CD4-positive, alpha-beta T cell treated with Interleukin-2 at 100 ng/mL for 4 hours (primary cell): ENCODE measurements around the gene SPEF1.

Experiments used
- DNase-seq: peaks from one replicate; pipeline ENCODE4 v3.0.0-alpha.2; 2020; ENCODE audit warnings: low spot score

SPEF1 gene

DNA sequence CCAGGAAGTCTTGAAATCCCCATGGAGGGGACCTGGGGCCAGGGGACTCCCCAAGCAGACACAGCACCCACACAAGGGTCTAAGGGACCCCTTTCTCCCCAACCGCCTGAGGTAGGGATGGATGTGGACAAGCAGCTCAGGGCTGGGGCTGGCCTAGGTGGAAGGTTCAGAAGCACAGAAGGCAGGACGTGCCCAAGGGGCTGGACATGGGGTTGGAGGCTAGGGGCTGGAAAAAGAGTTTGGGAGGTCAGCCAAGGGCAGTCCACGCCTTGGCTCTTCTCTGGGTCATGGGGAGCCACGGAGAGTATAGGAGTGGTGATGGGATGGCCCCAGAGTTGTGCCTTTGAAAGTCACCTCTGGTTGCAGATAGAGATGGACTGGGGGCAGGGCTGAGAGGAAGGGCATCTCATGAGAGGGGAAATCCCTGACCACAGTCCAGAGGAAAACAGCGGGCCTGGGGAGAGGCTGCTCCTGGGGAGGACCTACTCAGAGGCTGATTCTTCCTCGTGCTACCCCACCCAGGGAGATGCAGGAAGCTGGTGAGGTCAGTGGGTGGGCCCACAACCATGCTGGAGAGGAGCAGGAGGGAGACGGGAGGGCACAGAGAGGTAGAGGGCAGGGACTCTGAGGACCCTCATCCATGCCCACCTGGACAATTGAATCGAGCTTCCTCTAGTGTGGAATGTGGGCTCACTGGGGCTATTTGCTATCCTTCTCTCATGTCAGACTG lies 51.3 kb downstream of the SPEF1 start:
- DNase-seq = no peak

GRCh38 chr20:3729378-3729777 lies 51.9 kb downstream of the SPEF1 start:
- no peak for DNase-seq

DNA sequence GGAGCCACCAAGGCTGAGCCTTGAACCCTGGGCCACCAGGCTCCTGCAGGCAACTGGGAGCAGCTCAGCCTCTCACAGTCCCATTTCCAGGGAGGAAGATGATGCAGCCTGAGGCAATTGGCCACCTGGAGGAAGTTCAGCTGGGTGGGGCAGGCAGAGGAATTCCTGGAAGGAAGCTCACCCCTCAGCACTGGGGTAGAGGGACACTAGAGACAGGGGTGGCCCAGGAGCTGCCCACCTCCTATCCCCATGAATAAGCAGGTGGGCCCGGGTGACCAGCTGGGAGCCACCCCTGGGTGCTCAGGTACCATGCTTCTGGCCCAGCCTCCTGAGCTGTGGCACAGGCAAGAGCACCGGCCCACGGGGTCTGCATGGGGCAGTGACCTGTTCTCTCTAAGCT lies 52.4 kb downstream of the SPEF1 start:
- DNase-seq = no peak

- no peak for DNase-seq
Observed at GRCh38 chr20:3728354-3728753, 52.9 kb downstream of the SPEF1 start.
